Measurements from ENCODE around the gene RUNX1.

DNA sequence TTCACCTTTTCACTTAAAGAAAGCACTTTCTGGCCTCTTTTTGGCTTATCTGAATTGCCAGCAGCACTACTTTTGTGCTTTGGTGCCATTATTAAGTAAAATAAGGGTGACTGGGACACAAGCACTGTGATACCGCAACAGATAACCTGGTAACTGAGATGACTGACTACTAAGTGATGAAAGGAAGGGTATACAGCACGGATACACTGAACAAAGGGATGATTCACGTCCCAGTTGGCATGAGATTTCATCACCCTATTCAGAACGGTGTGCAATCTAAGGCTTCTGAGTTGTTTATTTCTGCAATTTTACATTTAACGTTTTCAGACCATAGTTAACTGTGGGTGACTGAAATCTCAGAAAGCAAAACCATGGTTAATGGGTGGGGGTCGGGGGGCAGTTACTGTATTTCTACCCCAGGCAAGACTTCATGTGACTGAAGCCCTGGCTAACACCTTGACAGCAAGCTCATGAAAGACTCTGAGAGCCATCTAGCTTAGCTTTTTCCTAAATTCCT, 277.5 kb downstream of the RUNX1 start:
- TF ChIP-seq GATA2 (IDR thresholded peaks at IDR 0.05; ENCODE audit: low read depth, low read length) = no peak
- TF ChIP-seq GATA3 (IDR thresholded peaks at IDR 0.05; ENCODE audit: low read depth, low read length) = no peak
